HG02588 (cell line): ENCODE measurements around the gene SGCG.

Source experiments
- ATAC-seq: cut with Tn5 transposase; IDR thresholded peaks from one replicate; pipeline ENCODE4 v1.9.1; 2021; ENCODE audit warnings: mild to moderate bottlenecking, moderate library complexity; ENCODE audit not compliant: unreplicated experiment

The SGCG gene

DNA sequence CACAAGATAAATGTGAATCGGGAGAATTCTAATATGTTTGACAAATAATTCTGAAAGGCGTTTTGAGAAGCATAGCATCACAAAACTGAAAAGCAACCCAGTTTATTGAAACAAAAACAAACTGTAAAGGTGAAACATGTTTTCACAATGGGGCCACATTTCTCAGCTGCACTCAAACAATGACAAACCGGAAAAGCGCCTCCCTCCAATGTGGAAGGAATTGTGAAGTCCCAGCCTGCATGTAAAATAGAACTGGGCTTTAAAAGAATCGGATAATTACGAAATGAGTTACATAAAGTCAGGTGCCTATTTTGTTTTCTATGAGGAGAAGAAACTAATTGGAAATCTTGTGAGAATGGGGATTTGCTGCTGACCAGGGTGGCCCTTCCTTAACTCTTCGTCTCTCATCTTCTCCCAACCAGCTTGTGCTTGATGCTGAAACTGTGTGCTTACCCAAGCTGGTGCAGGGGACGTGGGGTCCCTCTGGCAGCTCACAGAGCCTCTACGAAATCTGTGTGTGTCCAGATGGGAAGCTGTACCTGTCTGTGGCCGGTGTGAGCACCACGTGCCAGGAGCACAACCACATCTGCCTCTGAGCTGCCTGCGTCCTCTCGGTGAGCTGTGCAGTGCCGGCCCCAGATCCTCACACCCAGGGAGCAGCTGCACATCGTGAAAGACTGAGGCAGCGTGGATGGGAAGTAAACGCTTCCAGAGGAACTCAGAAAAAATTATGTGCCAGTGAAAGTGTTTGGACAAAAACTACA lies 143.3 kb downstream of the SGCG start:
- ATAC-seq, result no peak

DNA sequence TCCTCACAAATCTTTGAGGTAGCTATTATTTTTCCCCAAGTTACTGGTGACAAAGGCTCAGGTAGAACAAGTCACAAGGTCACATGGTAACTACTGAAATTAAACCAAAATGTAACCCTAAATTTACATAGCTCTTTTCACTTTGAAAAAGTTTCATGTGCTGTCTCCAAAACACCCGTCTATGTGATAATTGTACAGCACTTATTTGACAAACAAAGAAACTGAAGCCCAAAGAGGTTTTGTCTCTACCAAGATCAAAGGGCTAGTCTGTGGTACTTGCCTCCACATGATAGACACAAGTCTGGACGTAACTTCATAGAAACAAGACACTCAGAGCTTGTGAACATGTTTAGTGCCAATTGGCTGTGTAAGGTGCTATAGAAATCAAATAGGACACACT lies 144.4 kb downstream of the SGCG start:
- no peak for ATAC-seq

DNA sequence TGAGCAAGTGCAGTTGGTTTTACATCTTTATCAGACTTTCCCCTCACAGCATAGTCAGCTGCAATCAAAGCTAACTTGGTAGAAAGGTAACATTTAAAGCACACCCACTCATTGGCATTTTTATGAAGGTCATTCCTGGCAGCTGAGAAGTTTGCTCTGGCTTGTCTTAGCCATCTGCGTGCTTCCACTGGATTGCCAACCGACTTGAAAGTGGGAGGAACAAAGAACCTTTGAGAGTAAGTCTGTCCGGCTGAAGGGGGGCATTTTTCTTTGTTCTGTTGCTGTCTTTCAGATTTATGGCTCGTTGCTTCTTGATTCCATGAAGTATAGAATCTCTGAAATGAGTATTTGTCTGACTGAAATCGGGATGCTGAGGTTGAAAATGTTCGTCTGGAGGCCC lies 149.6 kb downstream of the SGCG start:
- no peak for ATAC-seq

GRCh38 chr13:23339225-23339624 lies 158.4 kb downstream of the SGCG start:
- no peak for ATAC-seq

- no peak for ATAC-seq
Observed at GRCh38 chr13:23344931-23345595, 164.3 kb downstream of the SGCG start.

GRCh38 chr13:23347601-23348000 lies 166.8 kb downstream of the SGCG start:
- no peak for ATAC-seq

DNA sequence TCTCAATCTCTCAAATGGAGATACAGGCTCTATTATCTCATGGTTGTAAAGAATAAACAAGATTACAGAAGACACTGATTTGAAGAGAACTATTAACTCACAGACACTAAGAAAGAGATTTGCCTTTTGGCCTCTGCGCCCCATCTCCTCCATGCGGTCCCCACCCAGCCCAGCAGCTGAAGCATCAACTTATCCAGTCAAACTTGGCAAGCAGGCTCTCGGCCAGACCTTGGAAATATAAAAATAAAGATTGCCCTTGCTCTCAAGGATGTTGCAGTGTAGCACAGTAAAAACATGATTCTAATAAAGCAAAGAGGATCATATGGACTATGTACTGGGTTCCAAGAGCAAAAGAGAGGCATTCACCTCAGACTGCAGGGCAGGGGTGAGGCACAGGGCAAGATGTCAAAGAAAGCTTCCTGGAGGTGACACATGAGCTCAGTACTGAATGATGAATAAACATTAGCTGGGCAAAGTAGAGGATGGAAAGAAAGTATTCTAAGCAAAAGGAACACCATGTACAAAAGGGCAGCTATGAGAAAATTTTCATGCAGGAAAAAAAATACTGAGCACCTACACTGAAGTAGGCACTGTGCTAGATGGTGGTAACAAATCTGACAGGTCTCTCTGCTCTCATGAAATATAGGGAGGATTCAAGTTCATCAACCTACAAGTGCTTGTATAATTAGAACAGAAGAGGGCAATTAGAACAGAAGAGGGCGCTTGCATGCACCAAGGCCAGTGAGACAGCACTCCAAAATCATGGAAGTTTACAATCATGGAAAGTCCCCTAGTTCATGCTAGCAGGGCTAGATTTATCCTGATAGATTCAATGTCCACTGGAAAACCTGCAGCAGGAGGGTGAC lies 167.7 kb downstream of the SGCG start:
- no peak for ATAC-seq

- no peak for ATAC-seq
Observed at GRCh38 chr13:23349161-23349897, 168.6 kb downstream of the SGCG start.

- ATAC-seq, result no peak
Observed at GRCh38 chr13:23350009-23350408, 169.2 kb downstream of the SGCG start.

DNA sequence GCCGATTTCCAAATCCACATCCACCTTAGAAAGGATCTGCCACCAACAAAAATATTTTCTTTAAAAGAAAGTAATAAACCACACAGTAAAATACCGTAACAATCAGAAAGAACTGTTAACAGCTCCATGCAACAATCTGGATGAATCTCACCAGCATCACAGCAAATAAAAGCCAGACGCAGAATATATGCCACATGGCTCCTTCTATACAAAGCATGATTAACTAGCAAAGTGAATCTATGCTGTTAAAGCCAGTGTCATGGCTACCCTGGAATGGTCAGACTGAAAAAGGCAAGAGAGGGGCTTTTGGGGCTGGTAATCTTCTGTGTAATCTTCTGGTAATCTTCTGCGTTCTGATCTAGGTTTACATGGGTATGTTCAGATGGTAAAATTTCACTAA lies 171.4 kb downstream of the SGCG start:
- no peak for ATAC-seq

GRCh38 chr13:23354520-23354919 lies 173.7 kb downstream of the SGCG start:
- ATAC-seq, result no peak

DNA sequence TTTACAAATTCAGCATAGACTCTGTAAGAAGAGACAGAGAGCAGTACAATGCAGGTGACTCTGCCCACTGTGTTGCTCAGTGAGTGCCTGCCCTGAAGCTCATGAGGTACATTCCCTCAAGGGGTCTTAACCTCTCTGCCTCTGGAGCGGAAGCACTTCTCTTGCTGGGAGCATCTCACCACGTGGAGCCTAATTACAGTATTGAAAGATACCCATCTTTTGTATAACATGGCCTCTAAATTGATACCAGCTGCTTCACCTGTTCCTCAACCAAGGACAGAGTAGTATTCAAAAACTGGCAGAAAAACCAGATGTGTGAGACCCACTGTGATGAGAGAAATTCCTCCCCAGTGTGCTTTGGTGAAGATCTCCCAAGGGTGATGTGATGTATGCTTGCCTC lies 175.6 kb downstream of the SGCG start:
- no peak for ATAC-seq

DNA sequence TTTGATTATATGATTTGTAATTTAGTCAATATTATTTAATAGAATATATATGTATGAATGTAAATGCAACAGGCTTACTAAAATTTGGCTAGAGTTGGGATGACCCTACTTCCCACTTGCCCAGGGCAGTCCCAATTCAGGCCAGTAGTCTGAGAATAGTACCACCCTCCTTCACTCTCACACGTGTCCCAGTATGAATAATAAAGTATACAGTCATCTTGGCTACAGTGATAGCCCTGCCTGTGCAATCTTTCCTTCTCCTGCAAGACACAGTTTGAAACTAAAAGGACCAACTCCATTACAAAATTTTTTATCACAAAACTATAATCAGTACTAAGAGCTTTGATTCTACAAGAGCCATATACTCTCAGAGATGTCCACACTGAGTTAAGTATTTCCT lies 176.6 kb downstream of the SGCG start:
- ATAC-seq, result no peak

- ATAC-seq, result no peak
Observed at GRCh38 chr13:23359882-23360281, 179.1 kb downstream of the SGCG start.

- ATAC-seq, result no peak
Observed at GRCh38 chr13:23365652-23366051, 184.9 kb downstream of the SGCG start.

DNA sequence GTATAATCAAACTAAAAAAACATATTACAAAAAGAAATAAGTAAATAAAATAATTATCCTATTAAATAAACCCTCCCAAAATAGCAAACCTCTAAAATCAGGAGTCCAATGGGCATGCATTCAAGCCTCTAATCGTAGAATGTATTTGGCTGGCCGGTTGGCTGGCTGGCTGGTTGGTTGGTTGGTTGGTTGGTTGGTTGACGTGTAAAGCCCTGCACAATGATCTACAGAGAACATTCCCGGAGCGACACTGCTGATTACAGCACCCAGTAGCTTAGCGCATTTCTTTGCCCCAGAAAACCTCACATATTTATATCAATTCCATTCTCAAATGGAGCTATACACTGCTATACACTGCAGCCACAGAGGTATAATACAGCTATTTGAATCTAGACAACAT lies 187.1 kb downstream of the SGCG start:
- no peak for ATAC-seq

DNA sequence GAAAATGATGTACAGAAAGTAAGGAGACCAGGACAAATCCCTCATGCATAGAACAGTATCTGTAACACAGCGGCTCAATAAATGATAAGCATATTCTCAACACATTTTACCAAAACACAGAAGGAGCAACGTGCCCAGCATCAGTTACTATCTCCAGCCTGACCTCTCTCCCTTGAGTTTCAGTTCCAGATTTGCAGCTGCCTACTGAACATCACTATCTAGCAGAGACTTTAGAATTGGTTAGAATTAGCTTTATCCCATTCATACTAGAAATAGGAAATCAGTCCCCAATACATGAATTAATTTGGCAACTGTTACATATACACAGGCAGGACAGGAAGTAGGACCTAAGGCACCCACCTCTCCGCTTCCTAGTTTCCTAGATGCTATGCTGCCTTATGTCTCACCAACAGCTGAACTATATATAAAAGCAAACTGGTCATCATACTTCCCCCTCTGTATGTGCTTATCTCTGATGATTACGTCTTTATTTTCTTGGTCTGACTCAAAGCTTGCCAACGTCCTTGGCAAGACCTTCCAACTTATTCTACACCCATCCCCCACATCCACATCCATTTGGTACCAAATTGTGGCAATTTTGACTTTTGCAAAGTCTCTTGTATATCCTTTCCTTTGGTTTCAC lies 191.6 kb downstream of the SGCG start:
- ATAC-seq, result no peak
